IPS DF 6.9 (cell line): ENCODE measurements around the gene GLCCI1.
"Not testable (repeated sequence)": the region's sequence is repeated elsewhere in the genome, so short reads cannot be mapped to it uniquely, and the experiment has no call there.

Experiments
- DNase-seq: peaks from one replicate; pipeline ENCODE4 v3.0.0-alpha.2; 2013; ENCODE audit warnings: low read depth, low spot score
- H3K27ac ChIP-seq: one replicate; pipeline ENCODE4 v1.5.1; 2013; ENCODE audit warnings: low read length, control low read depth
- H3K27me3 ChIP-seq: 2 replicates; pipeline ENCODE4 v1.6.1; 2013; ENCODE audit warnings: mild to moderate bottlenecking, low read length; ENCODE audit not compliant: control insufficient read depth, insufficient read depth
- H3K36me3 ChIP-seq: 2 replicates; pipeline ENCODE4 v1.6.1; 2013; ENCODE audit warnings: low read length; ENCODE audit not compliant: control insufficient read depth, insufficient read depth
- H3K4me1 ChIP-seq: 2 replicates; pipeline ENCODE4 v1.6.1; 2013; ENCODE audit warnings: low read length; ENCODE audit not compliant: control insufficient read depth, insufficient read depth
- H3K4me3 ChIP-seq: 2 replicates; pipeline ENCODE4 v1.5.1; 2013; ENCODE audit warnings: mild to moderate bottlenecking, low read length
- H3K9me3 ChIP-seq: 2 replicates; pipeline ENCODE4 v1.6.1; 2013; ENCODE audit warnings: low read length, inconsistent platforms; ENCODE audit not compliant: control insufficient read depth, insufficient read depth
- WGBS: extraction: QIAGEN DNeasy Blood & Tissue Kit; methylation state at CpG from one replicate; pipeline ENCODE4 v1.1.7; 2013; ENCODE audit warnings: mixed read lengths, missing lambda C conversion rate; ENCODE audit not compliant: insufficient read length, insufficient coverage; 5-methylcytosine and 5-hydroxymethylcytosine counted together

GLCCI1 gene

GRCh38 chr7:7984424-7984823 is 15.8 kb downstream of the GLCCI1 start:
- H3K27ac ChIP-seq = no peak overlapping the region
- H3K9me3 ChIP-seq = no peaks in the 10 kb centered on the region
- H3K27me3 ChIP-seq = no peaks in the 10 kb centered on the region
- no peak for DNase-seq
- H3K4me3 ChIP-seq = no peak overlapping the region
- no peaks in the 10 kb centered on the region for H3K36me3 ChIP-seq
- H3K4me1 ChIP-seq = no peaks in the 10 kb centered on the region
- WGBS = no CpG with 5 or more reads among the region's 3 CpGs

GRCh38 chr7:7988706-7989105 is 20.1 kb downstream of the GLCCI1 start:
- no peaks in the 10 kb centered on the region for H3K27me3 ChIP-seq
- no peaks in the 10 kb centered on the region for H3K36me3 ChIP-seq
- H3K9me3 ChIP-seq = no peaks in the 10 kb centered on the region
- H3K27ac ChIP-seq = no peak overlapping the region
- no peaks in the 10 kb centered on the region for H3K4me1 ChIP-seq
- DNase-seq = no peak
- no peak overlapping the region for H3K4me3 ChIP-seq

- Histone ChIP-seq H3K27me3 (no peaks in the 10 kb centered on the region), H3K4me3 (no peak overlapping the region), H3K36me3 (no peaks in the 10 kb centered on the region), H3K4me1 (no peaks in the 10 kb centered on the region), H3K27ac (no peak overlapping the region), H3K9me3 (no peaks in the 10 kb centered on the region)
- no CpG with 5 or more reads among the region's 1 CpG for WGBS
- DNase-seq = no peak
These were observed 20.5 kb downstream of the GLCCI1 start for GRCh38 chr7:7989133-7989532.

GRCh38 chr7:7989616-7990440 is 21.2 kb downstream of the GLCCI1 start:
- Histone ChIP-seq H3K36me3 (no peaks in the 10 kb centered on the region), H3K9me3 (no peaks in the 10 kb centered on the region), H3K4me1 (no peaks in the 10 kb centered on the region), H3K27me3 (no peaks in the 10 kb centered on the region), H3K27ac (no peak overlapping the region), H3K4me3 (no peak overlapping the region)
- no peak for DNase-seq
- WGBS = no CpG with 5 or more reads among the region's 5 CpGs

- Histone ChIP-seq H3K9me3 (no peaks in the 10 kb centered on the region), H3K27me3 (no peaks in the 10 kb centered on the region), H3K36me3 (no peaks in the 10 kb centered on the region), H3K27ac (no peak overlapping the region), H3K4me3 (no peak overlapping the region), H3K4me1 (no peaks in the 10 kb centered on the region)
- no CpG with 5 or more reads among the region's 2 CpGs for WGBS
- DNase-seq = no peak
These were observed 21.8 kb downstream of the GLCCI1 start for GRCh38 chr7:7990441-7990761.

GRCh38 chr7:7992506-7992905 is 23.9 kb downstream of the GLCCI1 start:
- DNase-seq = no peak
- Histone ChIP-seq H3K4me3 (no peak overlapping the region), H3K27ac (no peak overlapping the region), H3K4me1 (no peaks in the 10 kb centered on the region), H3K27me3 (no peaks in the 10 kb centered on the region), H3K36me3 (no peaks in the 10 kb centered on the region), H3K9me3 (no peaks in the 10 kb centered on the region)
- WGBS = no CpG with 5 or more reads among the region's 1 CpG

- not testable (repeated sequence) for DNase-seq, H3K27ac ChIP-seq, H3K4me1 ChIP-seq, H3K9me3 ChIP-seq, H3K27me3 ChIP-seq, H3K4me3 ChIP-seq, H3K36me3 ChIP-seq
- no CpG with 5 or more reads among the region's 6 CpGs for WGBS
These were observed 26.8 kb downstream of the GLCCI1 start for GRCh38 chr7:7995348-7995747.

- H3K27me3 ChIP-seq = no peaks in the 10 kb centered on the region
- no peaks in the 10 kb centered on the region for H3K36me3 ChIP-seq
- H3K27ac ChIP-seq = no peak overlapping the region
- H3K4me1 ChIP-seq = no peaks in the 10 kb centered on the region
- H3K4me3 ChIP-seq = no peak overlapping the region
- no peaks in the 10 kb centered on the region for H3K9me3 ChIP-seq
- DNase-seq = no peak
These were observed 28.0 kb downstream of the GLCCI1 start for GRCh38 chr7:7996568-7996967.

- Histone ChIP-seq H3K4me1 (no peaks in the 10 kb centered on the region), H3K27ac (no peak overlapping the region), H3K36me3 (no peaks in the 10 kb centered on the region), H3K4me3 (no peak overlapping the region), H3K27me3 (no peaks in the 10 kb centered on the region), H3K9me3 (no peaks in the 10 kb centered on the region)
- WGBS = no CpG with 5 or more reads among the region's 1 CpG
- no peak for DNase-seq
These were observed 31.8 kb downstream of the GLCCI1 start for GRCh38 chr7:8000315-8000941.

GRCh38 chr7:8003077-8003476 is 34.5 kb downstream of the GLCCI1 start:
- no peaks in the 10 kb centered on the region for H3K9me3 ChIP-seq
- H3K27me3 ChIP-seq = no peaks in the 10 kb centered on the region
- peaks cover 3% of the 10 kb centered on the region; the same call in 1 of the 2 replicates for H3K36me3 ChIP-seq
- DNase-seq = no peak
- H3K27ac ChIP-seq = no peak overlapping the region
- no CpG with 5 or more reads among the region's 3 CpGs for WGBS
- no peaks in the 10 kb centered on the region for H3K4me1 ChIP-seq
- no peak overlapping the region for H3K4me3 ChIP-seq

GRCh38 chr7:8005279-8005678 is 36.7 kb downstream of the GLCCI1 start:
- Histone ChIP-seq H3K4me3 (no peak overlapping the region), H3K36me3 (peaks cover 3% of the 10 kb centered on the region; the same call in 1 of the 2 replicates), H3K27me3 (no peaks in the 10 kb centered on the region), H3K4me1 (no peaks in the 10 kb centered on the region), H3K27ac (no peak overlapping the region), H3K9me3 (no peaks in the 10 kb centered on the region)
- no CpG with 5 or more reads among the region's 1 CpG for WGBS
- DNase-seq = no peak
